Measurements from ENCODE around the gene METRNL.

- no peak for TF ChIP-seq SIN3A (IDR thresholded peaks at IDR 0.05; ENCODE audit: borderline replicate concordance, insufficient read depth, low read length)
- TF ChIP-seq POLR2AphosphoS5 (IDR thresholded peaks at IDR 0.05; ENCODE audit: low read depth, low read length), result no peak
- TF ChIP-seq, protein P1, sequence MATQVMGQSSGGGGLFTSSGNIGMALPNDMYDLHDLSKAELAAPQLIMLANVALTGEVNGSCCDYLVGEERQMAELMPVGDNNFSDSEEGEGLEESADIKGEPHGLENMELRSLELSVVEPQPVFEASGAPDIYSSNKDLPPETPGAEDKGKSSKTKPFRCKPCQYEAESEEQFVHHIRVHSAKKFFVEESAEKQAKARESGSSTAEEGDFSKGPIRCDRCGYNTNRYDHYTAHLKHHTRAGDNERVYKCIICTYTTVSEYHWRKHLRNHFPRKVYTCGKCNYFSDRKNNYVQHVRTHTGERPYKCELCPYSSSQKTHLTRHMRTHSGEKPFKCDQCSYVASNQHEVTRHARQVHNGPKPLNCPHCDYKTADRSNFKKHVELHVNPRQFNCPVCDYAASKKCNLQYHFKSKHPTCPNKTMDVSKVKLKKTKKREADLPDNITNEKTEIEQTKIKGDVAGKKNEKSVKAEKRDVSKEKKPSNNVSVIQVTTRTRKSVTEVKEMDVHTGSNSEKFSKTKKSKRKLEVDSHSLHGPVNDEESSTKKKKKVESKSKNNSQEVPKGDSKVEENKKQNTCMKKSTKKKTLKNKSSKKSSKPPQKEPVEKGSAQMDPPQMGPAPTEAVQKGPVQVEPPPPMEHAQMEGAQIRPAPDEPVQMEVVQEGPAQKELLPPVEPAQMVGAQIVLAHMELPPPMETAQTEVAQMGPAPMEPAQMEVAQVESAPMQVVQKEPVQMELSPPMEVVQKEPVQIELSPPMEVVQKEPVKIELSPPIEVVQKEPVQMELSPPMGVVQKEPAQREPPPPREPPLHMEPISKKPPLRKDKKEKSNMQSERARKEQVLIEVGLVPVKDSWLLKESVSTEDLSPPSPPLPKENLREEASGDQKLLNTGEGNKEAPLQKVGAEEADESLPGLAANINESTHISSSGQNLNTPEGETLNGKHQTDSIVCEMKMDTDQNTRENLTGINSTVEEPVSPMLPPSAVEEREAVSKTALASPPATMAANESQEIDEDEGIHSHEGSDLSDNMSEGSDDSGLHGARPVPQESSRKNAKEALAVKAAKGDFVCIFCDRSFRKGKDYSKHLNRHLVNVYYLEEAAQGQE (IDR thresholded peaks at IDR 0.05; ENCODE audit: insufficient read depth in 1 of 2, low read depth in 2 of 2, low read length in 2 of 2), result no peak
- no peak for TF ChIP-seq TAF1 (IDR thresholded peaks at IDR 0.05; ENCODE audit: borderline replicate concordance, insufficient read depth, low read length)
These were observed 46.9 kb downstream of the METRNL start for GRCh38 chr17:83126275-83126811.
